ENCODE results near the gene CCP110.

- no peak for TF ChIP-seq CTCF (IDR thresholded peaks at IDR 0.05; ENCODE audit: low read length)
- TF ChIP-seq EZH2 (IDR thresholded peaks at IDR 0.05; ENCODE audit: borderline replicate concordance, low read length) = no peak
Measured at GRCh38 chr16:19515757-19516156, 8.0 kb upstream of the CCP110 start.
